GM12878 (cell line): ENCODE results near the gene MYMK. TPM values are rescaled to one million over a fixed set of nuclear protein-coding genes. Genes with fewer than 3 reads are reported as not detected.

ENCODE experiments used
- ATAC-seq: fragments of 200-7000 bp; cut with Tn5 transposase; 3 replicates; pipeline ENCODE4 v1.9.1; 2020; ENCODE audit warnings: mild to moderate bottlenecking, moderate library complexity
- BruUV-seq: library from RNA; stranded (reverse); fragments of 400-500 nt; replicated peaks from 2 replicates; lab custom pipeline; 2021; lab: Mats Ljungman, UMichigan
- CTCF ChIA-PET: fragments of 300-600 bp; sonication (Branson Sonifier 250); formaldehyde crosslinking; extraction: SDS; loops from one replicate; lab custom pipeline; 2021; ENCODE audit warnings: inconsistent platforms; lab: Yijun Ruan, JAX
- POLR2A ChIA-PET: fragments of 350-600 bp; formaldehyde crosslinking; extraction: SDS; loops from one replicate; lab custom pipeline; 2021; ENCODE audit warnings: inconsistent platforms; lab: Charles Lee
- RAD21 ChIA-PET: fragments of 300-600 bp; sonication (Branson Sonifier 250); formaldehyde crosslinking; loops from one replicate; lab custom pipeline; 2023; ENCODE audit warnings: antibody characterized with exemption; ENCODE audit not compliant: unreplicated experiment; lab: Charles Lee
- SMC1A ChIA-PET: fragments of 300-600 bp; sonication (Branson Sonifier 250); formaldehyde crosslinking; loops from one replicate; lab custom pipeline; 2023; ENCODE audit not compliant: unreplicated experiment, uncharacterized antibody; lab: Charles Lee
- DNase-seq: peaks from one replicate; pipeline ENCODE4 v3.0.0-alpha.2; 2011; ENCODE audit warnings: low read depth, low spot score
- FAIRE-seq: peaks from 3 replicates; lab custom pipeline; 2011; peaks lifted over from hg19 to GRCh38; lab: Jason Lieb, UNC
- H2AFZ ChIP-seq: 2 replicates; pipeline ENCODE4 v1.6.0; 2011; ENCODE audit warnings: low read depth, low read length, control low read depth; ENCODE audit not compliant: control insufficient read depth
- H3K27ac ChIP-seq: 2 replicates; pipeline ENCODE4 v1.5.1; 2011; ENCODE audit warnings: control low read depth; ENCODE audit not compliant: control insufficient read depth, insufficient read depth
- H3K27me3 ChIP-seq, 2 experiments: replicated peaks in 1 of 2; 2 replicates each; pipeline versions ENCODE4 v1.6.0 to v1.6.1; 2011; ENCODE audit warnings: low read length in 1 of 2; ENCODE audit not compliant: control insufficient read depth in 2 of 2, insufficient read depth in 2 of 2
- H3K36me3 ChIP-seq, 2 experiments: 2 replicates each; pipeline ENCODE4 v1.5.1; 2011; ENCODE audit warnings: low read length in 1 of 2; ENCODE audit not compliant: control insufficient read depth in 2 of 2, insufficient read depth in 2 of 2
- H3K4me1 ChIP-seq: 2 replicates; pipeline ENCODE4 v1.6.1; 2011; ENCODE audit warnings: mild to moderate bottlenecking, low read length, moderate library complexity, mixed read lengths; ENCODE audit not compliant: control insufficient read depth, insufficient read depth
- H3K4me2 ChIP-seq: 2 replicates; pipeline ENCODE4 v1.6.0; 2011; ENCODE audit warnings: control low read depth; ENCODE audit not compliant: control insufficient read depth, insufficient read depth
- H3K4me3 ChIP-seq: fragments of 200-600 bp; sonication (generic); 2 replicates; pipeline ENCODE4 v1.5.1; 2016
- H3K79me2 ChIP-seq: 2 replicates; pipeline ENCODE4 v1.6.0; 2011; ENCODE audit warnings: low read length; ENCODE audit not compliant: control insufficient read depth, insufficient read depth
- H3K9ac ChIP-seq: 2 replicates; pipeline ENCODE4 v1.8.0; 2011; ENCODE audit warnings: low read length, control low read depth, mixed read lengths; ENCODE audit not compliant: control insufficient read depth, insufficient read depth
- H3K9me3 ChIP-seq: replicated peaks from 3 replicates; pipeline ENCODE4 v1.5.1; 2011; ENCODE audit warnings: mild to moderate bottlenecking, low read length; ENCODE audit not compliant: control insufficient read depth, insufficient read depth
- H4K20me1 ChIP-seq: 2 replicates; pipeline ENCODE4 v1.6.0; 2011; ENCODE audit not compliant: control insufficient read depth, insufficient read depth
- ATF3 ChIP-seq: IDR thresholded peaks from 2 replicates; pipeline ENCODE4 v1.6.1; 2011; ENCODE audit warnings: low read depth, mild to moderate bottlenecking, low read length, moderate library complexity, borderline replicate concordance; ENCODE audit errors: extremely low read depth
- MEF2B ChIP-seq: fragments of 450-650 bp; IDR thresholded peaks from 2 replicates; pipeline ENCODE4 v1.6.1; 2018; ENCODE audit warnings: mild to moderate bottlenecking, moderate library complexity; ENCODE audit not compliant: partially characterized antibody, poor library complexity, severe bottlenecking
- POLR2AphosphoS2 ChIP-seq: IDR thresholded peaks from 2 replicates; pipeline ENCODE4 v1.6.1; 2011; ENCODE audit warnings: low read depth, mild to moderate bottlenecking, low read length, improper control_type of control experiment, moderate library complexity
- RAD51 ChIP-seq: fragments of 450-650 bp; IDR thresholded peaks from 2 replicates; pipeline ENCODE4 v1.6.1; 2016; ENCODE audit warnings: moderate library complexity, mild to moderate bottlenecking, inconsistent platforms
- RUNX3 ChIP-seq: IDR thresholded peaks from 2 replicates; pipeline ENCODE4 v1.6.1; 2012; ENCODE audit warnings: low read length, inconsistent platforms
- SMARCA5 ChIP-seq: fragments of 450-650 bp; IDR thresholded peaks from 2 replicates; pipeline ENCODE4 v1.6.1; 2017; ENCODE audit warnings: mild to moderate bottlenecking
- TCF12 ChIP-seq: IDR thresholded peaks from 2 replicates; pipeline ENCODE4 v1.6.1; 2011; ENCODE audit warnings: low read depth, mild to moderate bottlenecking, low read length
- ZBTB4 ChIP-seq: fragments of 450-650 bp; formaldehyde crosslinking; IDR thresholded peaks from 2 replicates; pipeline ENCODE4 v1.4.0; 2022; ENCODE audit warnings: mild to moderate bottlenecking, moderate library complexity
- WGBS: methylation state at CpG from one replicate; pipeline ENCODE4 v1.1.6; 2016; ENCODE audit warnings: low lambda C conversion rate; ENCODE audit not compliant: insufficient replicate concordance, insufficient coverage; ENCODE audit errors: missing lambda C conversion rate; 5-methylcytosine and 5-hydroxymethylcytosine counted together
- in situ Hi-C: fragments of 300-500 bp; cut with MboI; formaldehyde crosslinking; loops from 9 replicates; pipeline ENCODE4 v1.14.3; 2018; ENCODE audit warnings: mixed read lengths
- intact Hi-C: fragments of 100-400 bp; cut with micrococcal nuclease; formaldehyde crosslinking; loops from one replicate; pipeline ENCODE4 v1.14.2; 2022; ENCODE audit not compliant: unreplicated experiment
- polyA plus RNA-seq, 11 experiments: library from polyadenylated mRNA; depleted of rRNA in 4 of 11; unstranded in 6 of 11; stranded (reverse) in 5 of 11; fragments of >200 nt; fragmentation: Nextera tagmentation in 4 of 11; fragmentation: Illumina TruSeq in 1 of 11; extraction: Ambion mirVana in 4 of 11; extraction: Trizol in 1 of 11; gene quantifications; 1 replicate in 1 of 11; 2 replicates in 10 of 11; pipeline versions ENCODE4 v1.2.1 to v1.2.3, GENCODE V29; 2011 to 2016; ENCODE audit warnings: inconsistent platforms in 2 of 11, missing spikeins in 2 of 11, low read depth in 1 of 11
- total RNA-seq, 4 experiments: library from RNA; depleted of rRNA in 3 of 4; stranded (reverse); fragments of >200 nt in 3 of 4; fragmentation: Illumina TruSeq in 1 of 4; extraction: Trizol in 1 of 4; gene quantifications; 2 replicates each; pipeline versions ENCODE4 v1.2.1 to v1.2.3, GENCODE V29; 2013 to 2021
- TF ChIP-seq, protein P1 (sequence below): fragments of 450-650 bp; IDR thresholded peaks from 2 replicates; pipeline ENCODE4 v1.6.1; 2017; ENCODE audit warnings: mild to moderate bottlenecking, low read depth, inconsistent platforms; ENCODE audit not compliant: poor library complexity, severe bottlenecking

MYMK gene
- total and polyA plus RNA-seq, 10 of the 15 experiments (the other 5 are each of a cell fraction or from before 2014, with no cell fraction given) = not detected

GRCh38 chr9:133543772-133544467 is 19.2 kb upstream of the MYMK start:
- intact Hi-C loops (no loop called here), in situ Hi-C loops (loop anchor here (25.0 kb wide), 1 partner anchor 468 kb away; no protein-coding TSS in a partner anchor)
- FAIRE-seq = no peak
- TF ChIP-seq SMARCA5 = no peak
- TF ChIP-seq TCF12 = no peak
- no peak for TF ChIP-seq POLR2AphosphoS2
- no peak for TF ChIP-seq RAD51
- TF ChIP-seq RUNX3 = no peak
- TF ChIP-seq ATF3 = no peak
- TF ChIP-seq, protein P1, sequence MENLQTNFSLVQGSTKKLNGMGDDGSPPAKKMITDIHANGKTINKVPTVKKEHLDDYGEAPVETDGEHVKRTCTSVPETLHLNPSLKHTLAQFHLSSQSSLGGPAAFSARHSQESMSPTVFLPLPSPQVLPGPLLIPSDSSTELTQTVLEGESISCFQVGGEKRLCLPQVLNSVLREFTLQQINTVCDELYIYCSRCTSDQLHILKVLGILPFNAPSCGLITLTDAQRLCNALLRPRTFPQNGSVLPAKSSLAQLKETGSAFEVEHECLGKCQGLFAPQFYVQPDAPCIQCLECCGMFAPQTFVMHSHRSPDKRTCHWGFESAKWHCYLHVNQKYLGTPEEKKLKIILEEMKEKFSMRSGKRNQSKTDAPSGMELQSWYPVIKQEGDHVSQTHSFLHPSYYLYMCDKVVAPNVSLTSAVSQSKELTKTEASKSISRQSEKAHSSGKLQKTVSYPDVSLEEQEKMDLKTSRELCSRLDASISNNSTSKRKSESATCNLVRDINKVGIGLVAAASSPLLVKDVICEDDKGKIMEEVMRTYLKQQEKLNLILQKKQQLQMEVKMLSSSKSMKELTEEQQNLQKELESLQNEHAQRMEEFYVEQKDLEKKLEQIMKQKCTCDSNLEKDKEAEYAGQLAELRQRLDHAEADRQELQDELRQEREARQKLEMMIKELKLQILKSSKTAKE = no peak
- TF ChIP-seq ZBTB4 (CRISPR knock-in tag) = no peak
- TF ChIP-seq MEF2B = no peak
- Histone ChIP-seq H3K9me3 (no peaks in the 10 kb centered on the region), H4K20me1 (no peaks in the 10 kb centered on the region), H3K27me3 (peaks cover 0 to 7% of the 10 kb centered on the region in 2 experiments; a peak in 3 of 4 replicates), H3K9ac (no peak overlapping the region), H2AFZ (no peak overlapping the region), H3K4me2 (no peak overlapping the region), H3K4me3 (no peak overlapping the region), H3K4me1 (no peaks in the 10 kb centered on the region; the same call in 1 of the 2 replicates), H3K36me3 (no peaks in the 10 kb centered on the region), H3K27ac (no peak overlapping the region), H3K79me2 (no peaks in the 10 kb centered on the region)
- no peak for ATAC-seq
- no peak for DNase-seq
- BruUV-seq = no TSS peak
- POLR2A ChIA-PET = no interaction called here
- RAD21 ChIA-PET = no interaction called here
- CTCF ChIA-PET = no interaction called here
- 32% methylated on average over 16 of the region's 16 CpGs for WGBS
- SMC1A ChIA-PET = no interaction called here
